Measurements from ENCODE around the gene DYNLT2. TPM values are rescaled to one million over a fixed set of nuclear protein-coding genes. Genes with fewer than 3 reads are reported as not detected.

DYNLT2 gene
- total and polyA plus RNA-seq, 2 of the 13 experiments (the other 11 are each of a cell fraction or from before 2014, with no cell fraction given), result 2.1 to 4.3 TPM

DNA sequence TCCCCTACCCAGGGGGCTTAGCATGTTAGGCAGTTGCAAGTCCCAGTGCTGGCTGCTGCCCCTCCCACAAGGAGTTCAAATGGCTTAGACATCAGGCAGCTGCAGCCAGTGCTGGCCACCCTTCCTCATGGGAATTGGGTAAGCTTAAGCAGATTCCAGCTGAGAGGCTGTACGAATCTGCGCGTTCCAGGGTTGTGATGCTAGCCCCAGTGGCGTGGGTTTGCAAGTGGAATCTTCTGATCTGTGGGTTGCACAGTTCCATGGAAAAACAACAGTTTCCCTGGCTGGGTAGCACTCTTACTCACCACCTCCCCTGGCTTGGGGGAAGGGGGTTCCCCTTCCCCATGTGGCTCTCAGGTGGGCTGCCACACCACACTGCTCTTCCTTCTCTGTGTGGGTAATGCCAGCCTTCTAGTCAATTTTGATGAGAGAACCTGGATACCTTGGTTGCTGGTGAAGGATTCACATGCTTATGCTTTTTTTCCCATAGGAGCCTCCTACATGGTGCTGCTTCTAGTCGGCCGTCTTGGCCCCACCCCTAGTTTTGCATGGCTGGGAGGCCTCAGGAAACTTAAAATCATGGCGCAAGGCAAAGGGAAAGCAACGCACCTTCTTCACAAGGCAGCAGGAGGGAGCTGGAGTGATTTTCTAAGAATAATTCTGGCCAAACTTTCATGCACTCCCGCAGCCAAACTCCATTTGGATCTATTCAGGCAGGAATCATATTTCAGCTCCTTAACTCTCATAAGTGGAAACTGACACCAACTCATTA, 13.0 kb downstream of the DYNLT2 start:
- in situ Hi-C loops (cut with HindIII; ENCODE audit: extremely low pct_ligation_motif_present, low pct_unique_long_range_greater_than_20kb), result no loop called here
- no peaks in the 10 kb centered on the region for H3K36me3 ChIP-seq (replicated peaks in 1 of 2; ENCODE audit: control insufficient read depth in 1 of 2, insufficient read depth in 2 of 2, low read length in 2 of 2)
- peaks cover 0 to 2% of the 10 kb centered on the region in 2 experiments; a peak in 2 of 5 replicates for H3K27me3 ChIP-seq (ENCODE audit: control insufficient read depth in 1 of 2, insufficient read depth in 2 of 2, low read length in 2 of 2)
- FAIRE-seq (no peak), DNase-seq (ENCODE audit: low spot score) (no peak), ATAC-seq (peak; percentile 30; the same call in 1 of the 3 replicates)
- no peaks in the 10 kb centered on the region for H3K79me2 ChIP-seq (ENCODE audit: insufficient read depth, low read length)
- no peaks in the 10 kb centered on the region for H3K9me3 ChIP-seq (ENCODE audit: low read length)
- no peak overlapping the region for H3K4me2 ChIP-seq (ENCODE audit: low read depth, low read length)
- no peaks in the 10 kb centered on the region for H4K20me1 ChIP-seq (ENCODE audit: insufficient read depth, low read length)
- no peak overlapping the region for H2AFZ ChIP-seq (ENCODE audit: low read length)
- ChIA-PET CTCF (ENCODE audit: low intra/inter-chr PET ratio, low total read pairs) (no interaction called here), POLR2A (interaction anchor here (1.4 kb wide), 1 partner anchor 14 kb away, joined by 3 read pairs; the partner anchor contains the start of gene PHF10)
- H3K9ac ChIP-seq (ENCODE audit: insufficient read depth, low read depth, low read length), result no peak overlapping the region
- TF ChIP-seq ONECUT2 (CRISPR knock-in tag; IDR thresholded peaks at IDR 0.05), result no peak
- no peak for TF ChIP-seq SP5 (CRISPR knock-in tag; IDR thresholded peaks at IDR 0.05; ENCODE audit: borderline replicate concordance, low read depth)
- TF ChIP-seq HNRNPUL1 (IDR thresholded peaks at IDR 0.05; ENCODE audit: low read depth, low read length), result no peak
- TF ChIP-seq, protein P1, sequence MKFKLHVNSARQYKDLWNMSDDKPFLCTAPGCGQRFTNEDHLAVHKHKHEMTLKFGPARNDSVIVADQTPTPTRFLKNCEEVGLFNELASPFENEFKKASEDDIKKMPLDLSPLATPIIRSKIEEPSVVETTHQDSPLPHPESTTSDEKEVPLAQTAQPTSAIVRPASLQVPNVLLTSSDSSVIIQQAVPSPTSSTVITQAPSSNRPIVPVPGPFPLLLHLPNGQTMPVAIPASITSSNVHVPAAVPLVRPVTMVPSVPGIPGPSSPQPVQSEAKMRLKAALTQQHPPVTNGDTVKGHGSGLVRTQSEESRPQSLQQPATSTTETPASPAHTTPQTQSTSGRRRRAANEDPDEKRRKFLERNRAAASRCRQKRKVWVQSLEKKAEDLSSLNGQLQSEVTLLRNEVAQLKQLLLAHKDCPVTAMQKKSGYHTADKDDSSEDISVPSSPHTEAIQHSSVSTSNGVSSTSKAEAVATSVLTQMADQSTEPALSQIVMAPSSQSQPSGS (CRISPR knock-in tag; IDR thresholded peaks at IDR 0.05), result no peak
- TF ChIP-seq, protein P2, sequence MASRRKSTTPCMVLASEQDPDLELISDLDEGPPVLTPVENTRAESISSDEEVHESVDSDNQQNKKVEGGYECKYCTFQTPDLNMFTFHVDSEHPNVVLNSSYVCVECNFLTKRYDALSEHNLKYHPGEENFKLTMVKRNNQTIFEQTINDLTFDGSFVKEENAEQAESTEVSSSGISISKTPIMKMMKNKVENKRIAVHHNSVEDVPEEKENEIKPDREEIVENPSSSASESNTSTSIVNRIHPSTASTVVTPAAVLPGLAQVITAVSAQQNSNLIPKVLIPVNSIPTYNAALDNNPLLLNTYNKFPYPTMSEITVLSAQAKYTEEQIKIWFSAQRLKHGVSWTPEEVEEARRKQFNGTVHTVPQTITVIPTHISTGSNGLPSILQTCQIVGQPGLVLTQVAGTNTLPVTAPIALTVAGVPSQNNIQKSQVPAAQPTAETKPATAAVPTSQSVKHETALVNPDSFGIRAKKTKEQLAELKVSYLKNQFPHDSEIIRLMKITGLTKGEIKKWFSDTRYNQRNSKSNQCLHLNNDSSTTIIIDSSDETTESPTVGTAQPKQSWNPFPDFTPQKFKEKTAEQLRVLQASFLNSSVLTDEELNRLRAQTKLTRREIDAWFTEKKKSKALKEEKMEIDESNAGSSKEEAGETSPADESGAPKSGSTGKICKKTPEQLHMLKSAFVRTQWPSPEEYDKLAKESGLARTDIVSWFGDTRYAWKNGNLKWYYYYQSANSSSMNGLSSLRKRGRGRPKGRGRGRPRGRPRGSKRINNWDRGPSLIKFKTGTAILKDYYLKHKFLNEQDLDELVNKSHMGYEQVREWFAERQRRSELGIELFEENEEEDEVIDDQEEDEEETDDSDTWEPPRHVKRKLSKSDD (CRISPR knock-in tag; IDR thresholded peaks at IDR 0.05; ENCODE audit: low read depth), result no peak
- no TSS peak for BruUV-seq (replicated peaks)
- no peak overlapping the region for H3K4me3 ChIP-seq (replicated peaks in 1 of 3; ENCODE audit: insufficient read depth in 1 of 3, low read depth in 2 of 3, low read length in 3 of 3)
- no peaks in the 10 kb centered on the region for H3K4me1 ChIP-seq (ENCODE audit: insufficient read depth, low read length)
- WGBS (ENCODE audit: low lambda C conversion rate), result 69% methylated on average over 6 of the region's 9 CpGs
- intact Hi-C loops (cut with micrococcal nuclease; ENCODE audit: unreplicated experiment), result no loop called here
- no peak overlapping the region for H3K27ac ChIP-seq (ENCODE audit: extremely low read length, insufficient read depth, low read length)

All from HepG2 (cell line).